CD4-positive, alpha-beta T cell treated with Interleukin-4 for 1 hour (primary cell): ENCODE data around the gene ENGASE.
A peak's percentile ranks its signal among the peaks of the same experiment; 100 is the strongest.
"Not testable (repeated sequence)": the region's sequence is repeated elsewhere in the genome, so short reads cannot be mapped to it uniquely, and the experiment has no call there.

Experiments
- DNase-seq, 2 donors: peaks; one replicate each; pipeline ENCODE4 v3.0.0-alpha.2; 2020 to 2022

The ENGASE gene

GRCh38 chr17:79074649-79075445 is at the start of gene ENGASE:
TSS of gene ENGASE (plus strand) at chr17:79074824. CDS start at chr17:79074945, 121 bp downstream.
- peak; percentile 94 for DNase-seq

GRCh38 chr17:79024901-79025737 is 49.5 kb upstream of the ENGASE start:
- DNase-seq: no peak

GRCh38 chr17:79026376-79027273 is 48.0 kb upstream of the ENGASE start:
- no peak for DNase-seq

GRCh38 chr17:79027274-79027924 is 47.2 kb upstream of the ENGASE start:
- no peak for DNase-seq

GRCh38 chr17:79027925-79028491 is 46.6 kb upstream of the ENGASE start:
- DNase-seq: no peak

- DNase-seq: no peak
Measured at GRCh38 chr17:79028496-79029326, 45.9 kb upstream of the ENGASE start.

GRCh38 chr17:79029327-79030009 is 45.2 kb upstream of the ENGASE start:
- no peak for DNase-seq

GRCh38 chr17:79030636-79031035 is 44.0 kb upstream of the ENGASE start:
- not testable (repeated sequence) for DNase-seq

GRCh38 chr17:79031996-79032875 is 42.4 kb upstream of the ENGASE start:
- no peak for DNase-seq

GRCh38 chr17:79033046-79033616 is 41.5 kb upstream of the ENGASE start:
- DNase-seq: no peak

- DNase-seq: no peak
Measured at GRCh38 chr17:79033741-79034501, 40.7 kb upstream of the ENGASE start.

GRCh38 chr17:79034931-79035485 is 39.6 kb upstream of the ENGASE start:
- DNase-seq: no peak

- DNase-seq: no peak
Measured at GRCh38 chr17:79035686-79036085, 38.9 kb upstream of the ENGASE start.

- no peak for DNase-seq
Measured at GRCh38 chr17:79036181-79036580, 38.4 kb upstream of the ENGASE start.

- DNase-seq: peak in 1 of 2 donors; percentile 24
Measured at GRCh38 chr17:79036596-79036995, 38.0 kb upstream of the ENGASE start.

- DNase-seq: peak in 1 of 2 donors; percentile 36
Measured at GRCh38 chr17:79038545-79039135, 36.0 kb upstream of the ENGASE start.

- no peak for DNase-seq
Measured at GRCh38 chr17:79039171-79039570, 35.5 kb upstream of the ENGASE start.
